ENCODE results near the gene DOCK11. TPM values are rescaled to one million over a fixed set of nuclear protein-coding genes. Genes with fewer than 3 reads are reported as not detected.

Gene DOCK11
- total RNA-seq, 4 donors from 2014 or later, result 61.9 to 139 (median 80.1) TPM

DNA sequence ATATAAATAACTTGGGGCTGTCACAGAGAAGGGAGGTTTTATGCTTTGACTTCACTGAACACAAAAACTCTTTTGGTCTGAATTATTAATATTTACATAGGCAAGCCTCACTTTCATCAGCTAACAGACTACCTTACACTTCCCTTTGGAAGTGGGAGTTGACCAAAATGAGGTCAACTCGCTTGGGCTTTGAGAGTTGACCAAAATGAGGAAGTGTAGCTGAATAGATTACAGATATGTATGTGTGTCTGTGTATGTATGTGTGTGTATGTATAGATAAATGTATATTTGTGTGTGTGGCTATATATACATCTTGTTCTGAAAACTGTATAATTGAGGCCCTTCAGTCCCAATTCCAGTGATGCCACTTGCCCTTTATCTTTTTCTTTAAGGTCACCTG is 118.5 kb downstream of the DOCK11 start:
- H3K27me3 ChIP-seq, result no peaks in the 10 kb centered on the region
- peak overlapping the region in 2 of 4 donors; percentile 64 for H3K27ac ChIP-seq
- ATAC-seq, result no peak
- no peak for TF ChIP-seq EP300 (IDR thresholded peaks at IDR 0.05)
- TF ChIP-seq POLR2AphosphoS5 (IDR thresholded peaks at IDR 0.05), result no peak
- TF ChIP-seq POLR2A (IDR thresholded peaks at IDR 0.05), result no peak
- TF ChIP-seq, protein P1, sequence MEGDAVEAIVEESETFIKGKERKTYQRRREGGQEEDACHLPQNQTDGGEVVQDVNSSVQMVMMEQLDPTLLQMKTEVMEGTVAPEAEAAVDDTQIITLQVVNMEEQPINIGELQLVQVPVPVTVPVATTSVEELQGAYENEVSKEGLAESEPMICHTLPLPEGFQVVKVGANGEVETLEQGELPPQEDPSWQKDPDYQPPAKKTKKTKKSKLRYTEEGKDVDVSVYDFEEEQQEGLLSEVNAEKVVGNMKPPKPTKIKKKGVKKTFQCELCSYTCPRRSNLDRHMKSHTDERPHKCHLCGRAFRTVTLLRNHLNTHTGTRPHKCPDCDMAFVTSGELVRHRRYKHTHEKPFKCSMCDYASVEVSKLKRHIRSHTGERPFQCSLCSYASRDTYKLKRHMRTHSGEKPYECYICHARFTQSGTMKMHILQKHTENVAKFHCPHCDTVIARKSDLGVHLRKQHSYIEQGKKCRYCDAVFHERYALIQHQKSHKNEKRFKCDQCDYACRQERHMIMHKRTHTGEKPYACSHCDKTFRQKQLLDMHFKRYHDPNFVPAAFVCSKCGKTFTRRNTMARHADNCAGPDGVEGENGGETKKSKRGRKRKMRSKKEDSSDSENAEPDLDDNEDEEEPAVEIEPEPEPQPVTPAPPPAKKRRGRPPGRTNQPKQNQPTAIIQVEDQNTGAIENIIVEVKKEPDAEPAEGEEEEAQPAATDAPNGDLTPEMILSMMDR (IDR thresholded peaks at IDR 0.05), result no peak
- peaks cover 0 to 38% of the 10 kb centered on the region in 2 donors for H3K36me3 ChIP-seq
- peaks cover 0 to 31% (median 0%) of the 10 kb centered on the region in 3 donors for H3K4me1 ChIP-seq
- no peak overlapping the region for H3K4me3 ChIP-seq
- no peaks in the 10 kb centered on the region for H3K9me3 ChIP-seq
- WGBS, 2 donors (ENCODE audit: low coverage in 1 of 2), result 88% methylated on average over 1 of the region's 1 CpG; no CpG with 5 or more reads in 1 of the 2 donors

DNA sequence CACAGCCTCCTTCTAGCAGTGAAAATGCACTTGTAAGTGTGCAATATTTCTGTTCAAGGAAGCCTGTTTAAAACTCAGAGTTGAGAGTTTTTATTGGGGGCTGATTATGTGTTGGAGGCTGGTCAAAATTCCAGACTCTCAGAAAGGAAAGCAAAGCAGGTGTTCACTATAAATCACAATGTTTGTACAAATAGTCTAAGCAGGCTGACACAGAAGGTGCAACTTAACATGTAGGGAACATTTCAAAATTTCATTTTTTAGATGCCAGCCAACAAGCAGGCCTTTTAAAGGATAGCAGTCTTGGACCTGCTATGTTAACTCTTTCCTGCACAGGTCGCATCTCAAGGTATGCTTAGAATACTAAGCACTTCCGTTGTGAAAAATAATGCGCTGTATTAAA is 119.5 kb downstream of the DOCK11 start:
- H3K4me3 ChIP-seq, result no peak overlapping the region
- peak overlapping the region; percentile 29 to 64 (median 58) for H3K27ac ChIP-seq
- TF ChIP-seq POLR2AphosphoS5 (IDR thresholded peaks at IDR 0.05), result peak; percentile 58
- no peak for TF ChIP-seq EP300 (IDR thresholded peaks at IDR 0.05)
- WGBS, 2 donors (ENCODE audit: low coverage in 1 of 2), result 35 to 63% methylated on average over 2 to 3 of the region's 3 CpGs
- H3K36me3 ChIP-seq, result peaks cover 0 to 29% of the 10 kb centered on the region in 2 donors
- H3K27me3 ChIP-seq, result no peaks in the 10 kb centered on the region
- no peaks in the 10 kb centered on the region for H3K9me3 ChIP-seq
- ATAC-seq, result peak; percentile 39
- peaks cover 0 to 32% (median 0%) of the 10 kb centered on the region in 3 donors for H3K4me1 ChIP-seq

DNA sequence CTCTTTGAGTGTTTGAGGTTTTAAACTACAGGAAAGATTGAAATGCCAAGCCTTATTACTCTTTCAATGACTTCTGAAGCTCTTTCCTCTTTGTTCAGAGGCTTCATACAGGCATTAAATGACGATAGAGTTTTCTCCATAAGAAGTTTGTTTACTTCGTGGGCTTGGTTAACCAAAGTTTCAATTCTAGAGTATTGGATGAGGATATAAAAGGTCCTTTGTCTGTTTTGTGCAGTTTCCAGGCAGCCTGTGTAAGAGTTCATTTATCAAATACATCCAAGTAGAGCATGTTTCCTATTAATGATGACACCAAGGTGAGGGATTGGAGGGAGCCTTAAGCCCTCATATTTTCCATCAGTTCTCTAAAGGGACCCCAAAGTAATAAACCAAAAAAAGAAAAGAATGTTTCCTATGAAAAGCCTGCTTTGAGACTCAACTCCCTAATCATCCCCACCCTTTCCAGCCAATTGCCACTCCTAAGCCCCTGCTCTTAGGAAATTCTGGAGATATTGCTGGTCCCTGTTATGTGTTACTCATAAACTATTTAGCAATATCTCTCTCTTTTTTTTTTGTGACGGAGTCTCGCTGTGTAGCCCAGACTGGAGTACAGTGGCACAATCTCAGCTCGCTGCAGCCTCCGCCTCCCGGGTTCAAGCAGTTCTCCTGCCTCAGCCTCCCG is 125.6 kb downstream of the DOCK11 start:
- 38 to 82% methylated on average over 2 to 5 of the region's 8 CpGs for WGBS, 2 donors (ENCODE audit: low coverage in 1 of 2)

DNA sequence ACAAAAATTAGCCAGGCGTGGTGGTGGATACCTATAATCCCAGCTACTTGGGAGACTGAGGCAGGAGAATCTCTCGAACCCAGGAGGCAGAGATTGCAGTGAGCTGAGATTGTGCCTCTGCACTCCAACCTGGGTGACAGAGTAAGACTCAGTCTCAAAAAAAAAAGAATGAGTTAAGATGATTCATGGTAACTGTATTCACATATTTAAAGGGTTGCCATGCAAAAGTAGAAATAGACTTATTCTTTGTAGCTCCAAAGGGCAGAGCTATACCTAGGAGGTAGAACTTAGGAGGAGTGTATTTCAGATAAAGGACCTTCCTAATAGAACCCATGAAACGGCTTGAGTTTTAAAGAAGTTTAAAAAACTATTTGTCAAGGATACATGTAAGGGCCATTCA is 127.4 kb downstream of the DOCK11 start:
- Histone ChIP-seq H3K9me3 (no peaks in the 10 kb centered on the region), H3K4me3 (no peak overlapping the region), H3K4me1 (peaks cover 0 to 11% (median 0%) of the 10 kb centered on the region in 3 donors), H3K27ac (no peak overlapping the region), H3K27me3 (no peaks in the 10 kb centered on the region), H3K36me3 (peaks cover 0 to 30% of the 10 kb centered on the region in 2 donors)
- TF ChIP-seq, protein P1 (IDR thresholded peaks at IDR 0.05), result no peak
- TF ChIP-seq POLR2AphosphoS5 (IDR thresholded peaks at IDR 0.05), result no peak
- no peak for TF ChIP-seq EP300 (IDR thresholded peaks at IDR 0.05)
- no peak for TF ChIP-seq POLR2A (IDR thresholded peaks at IDR 0.05)
- no peak for ATAC-seq
- WGBS, 2 donors (ENCODE audit: low coverage in 1 of 2), result 75 to 100% methylated on average over 2 to 3 of the region's 3 CpGs

More for the DNA sequence above, 125.6 kb downstream of the DOCK11 start:
- Histone ChIP-seq H3K27ac (peak overlapping the region in 2 of 4 donors; percentile 4 to 21), H3K4me3 (no peak overlapping the region), H3K27me3 (no peaks in the 10 kb centered on the region), H3K9me3 (no peaks in the 10 kb centered on the region), H3K36me3 (peaks cover 0 to 23% of the 10 kb centered on the region in 2 donors), H3K4me1 (peaks cover 0 to 16% (median 0%) of the 10 kb centered on the region in 3 donors)
- ATAC-seq, result peak; percentile 60
- no peak for TF ChIP-seq POLR2A (IDR thresholded peaks at IDR 0.05)
- no peak for TF ChIP-seq POLR2AphosphoS5 (IDR thresholded peaks at IDR 0.05)
- TF ChIP-seq, protein P1 (IDR thresholded peaks at IDR 0.05), result no peak

DNA sequence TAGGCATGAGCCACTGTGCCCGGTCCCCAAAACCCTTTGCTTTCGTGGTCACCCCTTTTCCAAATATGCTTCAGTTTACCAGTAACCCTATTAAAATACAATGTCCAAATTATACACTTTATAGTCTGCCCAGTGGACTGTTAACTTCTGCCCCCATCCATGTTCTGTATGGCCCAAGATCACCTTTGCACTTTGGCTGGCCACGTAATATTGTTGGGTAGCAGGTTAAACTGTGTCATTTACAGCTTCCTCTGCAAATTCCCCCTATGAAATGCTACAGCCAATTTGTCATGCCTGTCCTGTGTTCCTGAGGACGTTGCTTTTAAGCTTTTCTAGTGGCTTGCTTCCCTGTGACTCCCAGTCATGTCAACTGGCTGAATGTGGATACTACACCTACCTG is 130.7 kb downstream of the DOCK11 start:
- no peak for ATAC-seq
- TF ChIP-seq POLR2A (IDR thresholded peaks at IDR 0.05), result no peak
- TF ChIP-seq EP300 (IDR thresholded peaks at IDR 0.05), result no peak
- TF ChIP-seq, protein P1 (IDR thresholded peaks at IDR 0.05), result no peak
- no peak for TF ChIP-seq POLR2AphosphoS5 (IDR thresholded peaks at IDR 0.05)
- H3K4me3 ChIP-seq, result no peak overlapping the region
- no peaks in the 10 kb centered on the region for H3K4me1 ChIP-seq
- no peak overlapping the region for H3K27ac ChIP-seq
- 49 to 80% methylated on average over 1 to 3 of the region's 4 CpGs for WGBS, 2 donors (ENCODE audit: low coverage in 1 of 2)
- no peaks in the 10 kb centered on the region for H3K27me3 ChIP-seq
- no peaks in the 10 kb centered on the region for H3K9me3 ChIP-seq
- peaks cover 0 to 51% of the 10 kb centered on the region in 2 donors for H3K36me3 ChIP-seq
